HCT116 (cell line): ENCODE data around the gene CPNE8.

Experiments used
- EZH2phosphoT487 ChIP-seq: fragments of 200-600 bp; IDR thresholded peaks from 2 replicates; pipeline ENCODE4 v1.6.1; 2018; ENCODE audit warnings: antibody characterized with exemption, borderline replicate concordance
- MAX ChIP-seq: IDR thresholded peaks from 2 replicates; pipeline ENCODE4 v1.6.1; 2012
- POLR2A ChIP-seq: IDR thresholded peaks from 2 replicates; pipeline ENCODE4 v1.7.0; 2011; ENCODE audit warnings: borderline replicate concordance; ENCODE audit not compliant: insufficient read depth, insufficient read length; ENCODE audit errors: extremely low read depth
- SP1 ChIP-seq: IDR thresholded peaks from 2 replicates; pipeline ENCODE4 v1.6.1; 2012; ENCODE audit warnings: low read depth
- ZBTB33 ChIP-seq: IDR thresholded peaks from 2 replicates; pipeline ENCODE4 v1.6.1; 2011; ENCODE audit warnings: mild to moderate bottlenecking, low read length, moderate library complexity; ENCODE audit not compliant: insufficient replicate concordance; ENCODE audit errors: extremely low read depth
- TF ChIP-seq, protein P1 (sequence below), 3 experiments: fragments of 200-600 bp in 1 of 3; sonication (generic) in 1 of 3; IDR thresholded peaks in 2 of 3; conservative IDR thresholded peaks in 1 of 3; 2 replicates each; pipeline ENCODE4 v1.5.1; 2012 to 2017; ENCODE audit warnings: low read depth in 2 of 3, low read length in 2 of 3, antibody characterized with exemption in 1 of 3, borderline replicate concordance in 1 of 3, control low read depth in 1 of 3, mild to moderate bottlenecking in 1 of 3, mixed read lengths in 1 of 3, mixed run types in 1 of 3, moderate library complexity in 1 of 3; ENCODE audit not compliant: insufficient read depth in 1 of 3

DNA sequence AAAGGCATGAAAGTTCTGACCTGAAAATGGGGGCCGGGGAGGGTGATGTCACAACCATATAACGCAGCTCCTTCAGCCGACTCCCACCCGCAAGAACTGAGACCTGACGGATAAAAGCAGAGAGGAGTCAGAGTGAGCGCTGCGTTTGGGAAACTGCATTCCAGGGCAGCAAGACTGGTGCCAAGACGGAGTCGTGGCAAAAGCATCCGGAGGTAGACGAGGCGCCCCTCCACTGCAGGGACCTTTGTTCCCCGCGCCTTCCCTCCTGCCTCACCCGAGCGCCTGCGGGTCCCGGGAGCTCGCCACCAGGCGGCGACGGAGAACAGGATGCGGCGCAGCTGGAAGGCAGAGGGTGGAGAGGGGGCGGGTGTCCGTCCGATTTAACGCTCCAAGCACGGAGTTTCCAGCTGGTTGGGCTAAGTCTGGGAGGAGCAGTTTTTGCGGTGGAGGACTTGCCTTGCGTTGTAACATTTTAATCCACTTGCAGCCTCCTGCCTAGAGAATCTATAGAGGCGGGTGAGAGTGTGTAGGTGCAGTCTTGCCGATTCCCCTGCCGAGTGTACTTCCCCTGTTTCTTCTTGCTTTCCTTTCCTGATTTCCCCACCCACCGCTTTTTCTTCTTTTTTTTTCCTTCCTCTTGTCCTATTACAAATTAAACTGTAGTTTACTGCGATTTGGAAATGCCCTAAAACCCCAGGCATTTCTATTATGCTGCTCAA, 1.2 kb upstream of the CPNE8 start:
- TF ChIP-seq, protein P1, sequence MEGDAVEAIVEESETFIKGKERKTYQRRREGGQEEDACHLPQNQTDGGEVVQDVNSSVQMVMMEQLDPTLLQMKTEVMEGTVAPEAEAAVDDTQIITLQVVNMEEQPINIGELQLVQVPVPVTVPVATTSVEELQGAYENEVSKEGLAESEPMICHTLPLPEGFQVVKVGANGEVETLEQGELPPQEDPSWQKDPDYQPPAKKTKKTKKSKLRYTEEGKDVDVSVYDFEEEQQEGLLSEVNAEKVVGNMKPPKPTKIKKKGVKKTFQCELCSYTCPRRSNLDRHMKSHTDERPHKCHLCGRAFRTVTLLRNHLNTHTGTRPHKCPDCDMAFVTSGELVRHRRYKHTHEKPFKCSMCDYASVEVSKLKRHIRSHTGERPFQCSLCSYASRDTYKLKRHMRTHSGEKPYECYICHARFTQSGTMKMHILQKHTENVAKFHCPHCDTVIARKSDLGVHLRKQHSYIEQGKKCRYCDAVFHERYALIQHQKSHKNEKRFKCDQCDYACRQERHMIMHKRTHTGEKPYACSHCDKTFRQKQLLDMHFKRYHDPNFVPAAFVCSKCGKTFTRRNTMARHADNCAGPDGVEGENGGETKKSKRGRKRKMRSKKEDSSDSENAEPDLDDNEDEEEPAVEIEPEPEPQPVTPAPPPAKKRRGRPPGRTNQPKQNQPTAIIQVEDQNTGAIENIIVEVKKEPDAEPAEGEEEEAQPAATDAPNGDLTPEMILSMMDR (IDR thresholded peaks at IDR 0.05 in 2 of 3, conservative IDR thresholded peaks at IDR 0.05 in 1 of 3; ENCODE audit: borderline replicate concordance in 1 of 3, insufficient read depth in 1 of 3, low read depth in 2 of 3, low read length in 2 of 3) = peak; percentile 61 to 94 (median 82)
- TF ChIP-seq MAX = peak; percentile 62
- no peak for TF ChIP-seq POLR2A
- no peak for TF ChIP-seq ZBTB33
- TF ChIP-seq SP1 = peak; percentile 27
- TF ChIP-seq EZH2phosphoT487 = no peak
